Measurements from ENCODE around the gene NEAT1. TPM values are rescaled to one million over a fixed set of nuclear protein-coding genes. Genes with fewer than 3 reads are reported as not detected.
A peak's percentile ranks its signal among the peaks of the same experiment; 100 is the strongest.

The NEAT1 gene
- total RNA-seq, 1 donor from 2014 or later, result 43.4 TPM

DNA sequence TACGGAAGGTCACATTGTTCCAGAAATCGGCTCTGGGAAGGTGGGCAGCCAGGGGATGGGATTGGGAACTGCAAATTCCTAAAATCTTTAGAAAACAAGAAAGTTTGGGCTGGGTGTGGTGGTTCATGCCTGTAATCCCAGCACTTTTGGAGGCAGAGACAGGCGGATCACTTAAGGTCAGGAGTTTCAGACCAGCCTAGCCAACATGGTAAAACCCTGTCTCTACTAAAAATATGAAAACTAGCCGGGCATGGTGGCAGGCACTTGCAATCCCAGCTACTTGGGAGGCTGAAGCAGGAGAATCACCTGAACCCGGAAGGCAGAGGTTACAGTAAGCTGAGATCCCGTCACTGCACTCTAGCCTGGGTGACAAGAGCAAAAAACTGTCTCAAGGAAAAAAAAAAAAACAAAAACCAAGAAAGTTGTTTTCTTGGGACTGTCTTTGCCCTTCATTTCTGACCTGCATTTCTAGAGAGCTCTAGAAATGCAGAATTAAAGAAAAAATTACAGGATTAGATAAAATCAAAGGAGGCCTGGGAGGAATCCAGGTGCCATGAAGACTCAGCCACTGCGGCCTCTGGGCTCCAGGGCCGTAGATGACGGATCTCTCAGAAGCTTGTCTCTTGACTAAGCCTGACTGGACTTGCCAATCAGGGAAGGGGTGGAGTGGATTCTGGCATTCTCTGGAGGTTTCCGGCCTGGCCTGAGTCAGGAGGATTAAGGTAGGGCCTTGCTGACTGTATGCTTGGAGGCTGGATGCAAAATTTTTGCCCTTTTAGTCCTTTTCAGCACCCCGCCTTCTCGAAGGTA, 71.0 kb downstream of the NEAT1 start:
- peaks cover 5% of the 10 kb centered on the region for H3K36me3 Mint-ChIP-seq (ENCODE audit: low read depth, unreplicated experiment)
- H3K9me3 Mint-ChIP-seq (ENCODE audit: unreplicated experiment), result no peaks in the 10 kb centered on the region
- H3K4me1 Mint-ChIP-seq (ENCODE audit: unreplicated experiment), result peaks cover 63% of the 10 kb centered on the region
- H3K27ac Mint-ChIP-seq (ENCODE audit: unreplicated experiment), result peak overlapping the region; percentile 42
- DNase-seq (ENCODE audit: low spot score), result no peak
- H3K27me3 Mint-ChIP-seq (ENCODE audit: unreplicated experiment), result peaks cover 22% of the 10 kb centered on the region
- no peak overlapping the region for H3K4me3 Mint-ChIP-seq (ENCODE audit: unreplicated experiment)
- TF ChIP-seq, protein P1, sequence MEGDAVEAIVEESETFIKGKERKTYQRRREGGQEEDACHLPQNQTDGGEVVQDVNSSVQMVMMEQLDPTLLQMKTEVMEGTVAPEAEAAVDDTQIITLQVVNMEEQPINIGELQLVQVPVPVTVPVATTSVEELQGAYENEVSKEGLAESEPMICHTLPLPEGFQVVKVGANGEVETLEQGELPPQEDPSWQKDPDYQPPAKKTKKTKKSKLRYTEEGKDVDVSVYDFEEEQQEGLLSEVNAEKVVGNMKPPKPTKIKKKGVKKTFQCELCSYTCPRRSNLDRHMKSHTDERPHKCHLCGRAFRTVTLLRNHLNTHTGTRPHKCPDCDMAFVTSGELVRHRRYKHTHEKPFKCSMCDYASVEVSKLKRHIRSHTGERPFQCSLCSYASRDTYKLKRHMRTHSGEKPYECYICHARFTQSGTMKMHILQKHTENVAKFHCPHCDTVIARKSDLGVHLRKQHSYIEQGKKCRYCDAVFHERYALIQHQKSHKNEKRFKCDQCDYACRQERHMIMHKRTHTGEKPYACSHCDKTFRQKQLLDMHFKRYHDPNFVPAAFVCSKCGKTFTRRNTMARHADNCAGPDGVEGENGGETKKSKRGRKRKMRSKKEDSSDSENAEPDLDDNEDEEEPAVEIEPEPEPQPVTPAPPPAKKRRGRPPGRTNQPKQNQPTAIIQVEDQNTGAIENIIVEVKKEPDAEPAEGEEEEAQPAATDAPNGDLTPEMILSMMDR (IDR thresholded peaks at IDR 0.05; ENCODE audit: unreplicated experiment), result no peak

Other genes with a start within 250 kb of the NEAT1 start
- 148 TPM for gene CAPN1, start 240.9 kb upstream of the NEAT1 start, total RNA-seq (ENCODE audit: unreplicated experiment)
- 17.9 TPM for gene POLA2, start 160.8 kb upstream of the NEAT1 start, total RNA-seq (ENCODE audit: unreplicated experiment)
- gene CDC42EP2, start 107.9 kb upstream of the NEAT1 start, total RNA-seq (ENCODE audit: unreplicated experiment), result 37.7 TPM
- 77.6 TPM for gene DPF2, start 88.9 kb upstream of the NEAT1 start, total RNA-seq (ENCODE audit: unreplicated experiment)
- gene TIGD3, start 68.0 kb upstream of the NEAT1 start, total RNA-seq (ENCODE audit: unreplicated experiment), result 0.44 TPM
- gene SLC25A45, start 40.2 kb upstream of the NEAT1 start, total RNA-seq (ENCODE audit: unreplicated experiment), result 3.3 TPM
- gene FRMD8, start 36.2 kb upstream of the NEAT1 start, total RNA-seq (ENCODE audit: unreplicated experiment), result 76.0 TPM
- gene MALAT1, start 76.2 kb downstream of the NEAT1 start, total RNA-seq (ENCODE audit: unreplicated experiment), result 4,747 TPM
- 99.1 TPM for gene SCYL1, start 102.3 kb downstream of the NEAT1 start, total RNA-seq (ENCODE audit: unreplicated experiment)
- 1.7 TPM for gene LTBP3, start 135.6 kb downstream of the NEAT1 start, total RNA-seq (ENCODE audit: unreplicated experiment)
- gene ZNRD2, start 147.7 kb downstream of the NEAT1 start, total RNA-seq (ENCODE audit: unreplicated experiment), result 37.4 TPM
- 44.7 TPM for gene FAM89B, start 149.7 kb downstream of the NEAT1 start, total RNA-seq (ENCODE audit: unreplicated experiment)
- 4.7 TPM for gene EHBP1L1, start 153.3 kb downstream of the NEAT1 start, total RNA-seq (ENCODE audit: unreplicated experiment)
- gene KCNK7, start 173.0 kb downstream of the NEAT1 start, total RNA-seq (ENCODE audit: unreplicated experiment), result 2.0 TPM
- 238 TPM for gene MAP3K11, start 191.4 kb downstream of the NEAT1 start, total RNA-seq (ENCODE audit: unreplicated experiment)
- 76.1 TPM for gene PCNX3, start 193.0 kb downstream of the NEAT1 start, total RNA-seq (ENCODE audit: unreplicated experiment)
- 267 TPM for gene SIPA1, start 215.3 kb downstream of the NEAT1 start, total RNA-seq (ENCODE audit: unreplicated experiment)
- gene RELA, start 240.1 kb downstream of the NEAT1 start, total RNA-seq (ENCODE audit: unreplicated experiment), result 62.6 TPM

Data from endothelial cell (in vitro differentiated cells).